Vagina (tissue), 2 donors: ENCODE measurements around the gene SIPA1L3. TPM values are rescaled to one million over a fixed set of nuclear protein-coding genes. Genes with fewer than 3 reads are reported as not detected.

ENCODE experiments used
- DNase-seq, 2 donors: peaks; one replicate each; pipeline ENCODE4 v3.0.0-alpha.2; 2017; ENCODE audit errors: extremely low spot score in 2 of 2
- H3K27ac ChIP-seq: fragments of 200-600 bp; sonication (generic); one replicate; pipeline ENCODE4 v1.5.1; 2019
- H3K27me3 ChIP-seq: fragments of 200-600 bp; sonication (generic); one replicate; pipeline ENCODE4 v1.5.1; 2019
- H3K36me3 ChIP-seq, 2 donors: fragments of 200-600 bp; sonication (generic); one replicate each; pipeline ENCODE4 v1.5.1; 2017 to 2019
- H3K4me1 ChIP-seq: fragments of 200-600 bp; sonication (generic); one replicate; pipeline ENCODE4 v1.5.1; 2019
- H3K4me3 ChIP-seq, 2 donors: fragments of 200-600 bp; sonication (generic); 1 replicate in 1 of 2; 2 replicates in 1 of 2; pipeline ENCODE4 v1.5.1; 2016 to 2019
- H3K9me3 ChIP-seq: fragments of 200-600 bp; sonication (generic); one replicate; pipeline ENCODE4 v1.5.1; 2019
- POLR2A ChIP-seq, 2 donors: fragments of 450-650 bp; IDR thresholded peaks; one replicate each; pipeline ENCODE4 v1.6.1; 2017; ENCODE audit warnings: antibody characterized with exemption in 2 of 2, mild to moderate bottlenecking in 2 of 2, moderate library complexity in 2 of 2
- POLR2AphosphoS5 ChIP-seq, 2 donors: sonication (generic); formaldehyde crosslinking; IDR thresholded peaks; one replicate each; pipeline ENCODE4 v1.9.0; 2017; ENCODE audit warnings: antibody characterized with exemption in 2 of 2, mild to moderate bottlenecking in 2 of 2, low read depth in 1 of 2; ENCODE audit not compliant: insufficient read depth in 1 of 2
- intact Hi-C: fragments of 100-400 bp; cut with DNase I; formaldehyde crosslinking; loops from one replicate; pipeline ENCODE4 v1.15.1; 2023
- total RNA-seq: library from RNA; depleted of rRNA; stranded (reverse); fragments of >200 nt; gene quantifications from one replicate; pipeline ENCODE4 v1.2.3, GENCODE V29; 2016
- TF ChIP-seq, protein P1 (sequence below), 3 experiments: fragments of 450-650 bp in 2 of 3; fragments of 200-600 bp in 1 of 3; sonication (generic) in 1 of 3; IDR thresholded peaks; one replicate each; pipeline ENCODE4 v1.5.1; 2017 to 2019; ENCODE audit warnings: antibody characterized with exemption in 3 of 3, mild to moderate bottlenecking in 2 of 3, moderate library complexity in 2 of 3

Gene SIPA1L3
- total RNA-seq, 1 donor from 2014 or later: 13.0 TPM

DNA sequence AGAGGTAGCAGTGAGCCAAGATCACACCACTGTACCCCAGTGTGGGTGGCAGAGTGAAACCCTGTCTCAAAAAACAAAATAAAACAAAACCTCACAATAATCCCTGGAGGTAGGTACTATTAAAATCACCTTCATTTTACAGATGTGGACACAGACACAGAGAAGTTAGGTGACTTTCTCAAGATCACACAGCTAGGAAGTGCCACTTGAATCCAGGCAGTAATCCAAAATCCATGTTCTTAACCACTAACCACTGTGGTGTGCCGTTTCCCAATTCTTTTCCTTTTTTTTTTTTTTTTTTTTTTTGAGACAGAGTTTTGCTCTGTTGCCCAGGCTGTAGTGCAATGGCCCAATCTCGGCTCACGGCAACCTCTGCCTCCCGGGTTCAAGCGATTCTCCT is 340.1 kb downstream of the SIPA1L3 start:
- H3K9me3 ChIP-seq: no peaks in the 10 kb centered on the region
- DNase-seq: no peak
- no peak overlapping the region for H3K4me3 ChIP-seq
- no peak overlapping the region for H3K27ac ChIP-seq
- TF ChIP-seq, protein P1, sequence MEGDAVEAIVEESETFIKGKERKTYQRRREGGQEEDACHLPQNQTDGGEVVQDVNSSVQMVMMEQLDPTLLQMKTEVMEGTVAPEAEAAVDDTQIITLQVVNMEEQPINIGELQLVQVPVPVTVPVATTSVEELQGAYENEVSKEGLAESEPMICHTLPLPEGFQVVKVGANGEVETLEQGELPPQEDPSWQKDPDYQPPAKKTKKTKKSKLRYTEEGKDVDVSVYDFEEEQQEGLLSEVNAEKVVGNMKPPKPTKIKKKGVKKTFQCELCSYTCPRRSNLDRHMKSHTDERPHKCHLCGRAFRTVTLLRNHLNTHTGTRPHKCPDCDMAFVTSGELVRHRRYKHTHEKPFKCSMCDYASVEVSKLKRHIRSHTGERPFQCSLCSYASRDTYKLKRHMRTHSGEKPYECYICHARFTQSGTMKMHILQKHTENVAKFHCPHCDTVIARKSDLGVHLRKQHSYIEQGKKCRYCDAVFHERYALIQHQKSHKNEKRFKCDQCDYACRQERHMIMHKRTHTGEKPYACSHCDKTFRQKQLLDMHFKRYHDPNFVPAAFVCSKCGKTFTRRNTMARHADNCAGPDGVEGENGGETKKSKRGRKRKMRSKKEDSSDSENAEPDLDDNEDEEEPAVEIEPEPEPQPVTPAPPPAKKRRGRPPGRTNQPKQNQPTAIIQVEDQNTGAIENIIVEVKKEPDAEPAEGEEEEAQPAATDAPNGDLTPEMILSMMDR (IDR thresholded peaks at IDR 0.05): no peak
- TF ChIP-seq POLR2A (IDR thresholded peaks at IDR 0.05): no peak
- TF ChIP-seq POLR2AphosphoS5 (IDR thresholded peaks at IDR 0.05; ENCODE audit: insufficient read depth in 1 of 2, low read depth in 1 of 2): no peak
- no peaks in the 10 kb centered on the region for H3K36me3 ChIP-seq
- H3K27me3 ChIP-seq: no peaks in the 10 kb centered on the region
- peaks cover 20% of the 10 kb centered on the region for H3K4me1 ChIP-seq
- intact Hi-C loops: loop anchor here (5.0 kb wide), 1 partner anchor 75 kb away; no protein-coding TSS in a partner anchor

- TF ChIP-seq POLR2AphosphoS5 (IDR thresholded peaks at IDR 0.05; ENCODE audit: insufficient read depth in 1 of 2, low read depth in 1 of 2): no peak
- TF ChIP-seq POLR2A (IDR thresholded peaks at IDR 0.05): no peak
- TF ChIP-seq, protein P1 (IDR thresholded peaks at IDR 0.05): no peak
- peak overlapping the region; percentile 47 for H3K27ac ChIP-seq
- DNase-seq: no peak
- H3K4me3 ChIP-seq: no peak overlapping the region
- no peaks in the 10 kb centered on the region for H3K36me3 ChIP-seq
- H3K9me3 ChIP-seq: no peaks in the 10 kb centered on the region
- intact Hi-C loops: loop anchor here (5.0 kb wide), 1 partner anchor 74 kb away; no protein-coding TSS in a partner anchor
- no peaks in the 10 kb centered on the region for H3K27me3 ChIP-seq
- peaks cover 24% of the 10 kb centered on the region for H3K4me1 ChIP-seq
Observed at GRCh38 chr19:38247734-38248268, 340.8 kb downstream of the SIPA1L3 start.

- Histone ChIP-seq H3K27ac (peak overlapping the region; percentile 47), H3K4me1 (peaks cover 24% of the 10 kb centered on the region)
Observed at GRCh38 chr19:38248421-38248820, 341.4 kb downstream of the SIPA1L3 start.

DNA sequence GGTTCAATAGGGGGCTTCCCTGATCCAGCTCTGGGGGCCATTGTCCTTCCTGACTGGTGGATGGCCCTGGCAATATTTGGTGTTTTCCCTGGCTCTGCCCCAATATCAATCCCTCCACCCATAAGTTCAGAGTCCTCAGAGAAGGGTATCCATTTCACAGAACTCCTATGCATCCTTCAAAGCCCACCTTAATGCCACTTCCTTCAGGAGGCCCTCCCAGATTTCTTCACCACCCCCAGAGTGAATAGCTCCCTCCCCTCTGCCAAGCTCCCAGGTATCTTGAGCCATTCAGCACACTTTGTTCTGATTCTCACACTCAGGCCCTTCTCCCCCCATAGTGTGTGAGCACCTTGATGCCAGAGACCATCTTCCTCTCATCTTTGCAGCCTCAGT is 343.4 kb downstream of the SIPA1L3 start:
- intact Hi-C loops: no loop called here
- Histone ChIP-seq H3K27me3 (no peaks in the 10 kb centered on the region), H3K9me3 (no peaks in the 10 kb centered on the region), H3K4me1 (peaks cover 24% of the 10 kb centered on the region), H3K36me3 (no peaks in the 10 kb centered on the region), H3K27ac (peak overlapping the region; percentile 86), H3K4me3 (peak overlapping the region in 1 of 2 donors; percentile 34)
- no peak for DNase-seq
- no peak for TF ChIP-seq POLR2A (IDR thresholded peaks at IDR 0.05)
- no peak for TF ChIP-seq POLR2AphosphoS5 (IDR thresholded peaks at IDR 0.05; ENCODE audit: insufficient read depth in 1 of 2, low read depth in 1 of 2)

More at GRCh38 chr19:38248421-38248820, 341.4 kb downstream of the SIPA1L3 start:
- intact Hi-C loops: loop anchor here (5.0 kb wide), 1 partner anchor 74 kb away; no protein-coding TSS in a partner anchor
- H3K36me3 ChIP-seq: no peaks in the 10 kb centered on the region
- no peak for DNase-seq
- no peaks in the 10 kb centered on the region for H3K27me3 ChIP-seq
- TF ChIP-seq, protein P1 (IDR thresholded peaks at IDR 0.05): no peak
- TF ChIP-seq POLR2AphosphoS5 (IDR thresholded peaks at IDR 0.05; ENCODE audit: insufficient read depth in 1 of 2, low read depth in 1 of 2): no peak
- no peak for TF ChIP-seq POLR2A (IDR thresholded peaks at IDR 0.05)
- H3K9me3 ChIP-seq: no peaks in the 10 kb centered on the region
- no peak overlapping the region for H3K4me3 ChIP-seq

- Histone ChIP-seq H3K27ac (peak overlapping the region; percentile 86), H3K9me3 (no peaks in the 10 kb centered on the region), H3K4me3 (peak overlapping the region; percentile 34 to 46), H3K27me3 (no peaks in the 10 kb centered on the region), H3K36me3 (no peaks in the 10 kb centered on the region), H3K4me1 (peaks cover 26% of the 10 kb centered on the region)
- no peak for DNase-seq
- TF ChIP-seq POLR2A (IDR thresholded peaks at IDR 0.05) (no peak), POLR2AphosphoS5 (IDR thresholded peaks at IDR 0.05; ENCODE audit: insufficient read depth in 1 of 2, low read depth in 1 of 2) (peak in 1 of 2 donors; percentile 43)
- intact Hi-C loops: no loop called here
Observed at GRCh38 chr19:38250821-38251563, 344.0 kb downstream of the SIPA1L3 start.
